Measurements from ENCODE around the gene APOL1.

The APOL1 gene

DNA sequence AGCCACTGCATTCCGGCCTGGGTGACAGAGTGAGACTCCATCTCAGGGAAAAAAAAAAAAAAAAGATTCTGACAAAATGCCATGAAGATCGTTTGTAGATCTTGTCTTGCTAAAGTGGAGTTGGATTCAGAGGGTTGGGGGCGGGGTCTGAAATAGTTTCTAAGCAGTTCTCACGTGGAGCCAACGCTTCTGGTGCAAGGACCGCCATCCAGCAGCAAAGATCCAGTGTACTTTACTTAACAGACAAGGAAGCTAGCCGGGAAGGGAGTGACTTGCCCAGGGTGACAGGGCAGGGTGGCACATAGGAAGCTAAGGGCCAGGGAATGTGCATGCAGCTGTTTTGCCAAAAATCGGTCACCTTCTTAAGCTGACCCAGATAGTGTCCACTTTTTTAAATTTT, 27.4 kb downstream of the APOL1 start:
- no peak for TF ChIP-seq EZH2phosphoT487 (IDR thresholded peaks at IDR 0.05; ENCODE audit: borderline replicate concordance)
- TF ChIP-seq, protein P1, sequence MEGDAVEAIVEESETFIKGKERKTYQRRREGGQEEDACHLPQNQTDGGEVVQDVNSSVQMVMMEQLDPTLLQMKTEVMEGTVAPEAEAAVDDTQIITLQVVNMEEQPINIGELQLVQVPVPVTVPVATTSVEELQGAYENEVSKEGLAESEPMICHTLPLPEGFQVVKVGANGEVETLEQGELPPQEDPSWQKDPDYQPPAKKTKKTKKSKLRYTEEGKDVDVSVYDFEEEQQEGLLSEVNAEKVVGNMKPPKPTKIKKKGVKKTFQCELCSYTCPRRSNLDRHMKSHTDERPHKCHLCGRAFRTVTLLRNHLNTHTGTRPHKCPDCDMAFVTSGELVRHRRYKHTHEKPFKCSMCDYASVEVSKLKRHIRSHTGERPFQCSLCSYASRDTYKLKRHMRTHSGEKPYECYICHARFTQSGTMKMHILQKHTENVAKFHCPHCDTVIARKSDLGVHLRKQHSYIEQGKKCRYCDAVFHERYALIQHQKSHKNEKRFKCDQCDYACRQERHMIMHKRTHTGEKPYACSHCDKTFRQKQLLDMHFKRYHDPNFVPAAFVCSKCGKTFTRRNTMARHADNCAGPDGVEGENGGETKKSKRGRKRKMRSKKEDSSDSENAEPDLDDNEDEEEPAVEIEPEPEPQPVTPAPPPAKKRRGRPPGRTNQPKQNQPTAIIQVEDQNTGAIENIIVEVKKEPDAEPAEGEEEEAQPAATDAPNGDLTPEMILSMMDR (conservative IDR thresholded peaks at IDR 0.05; ENCODE audit: low read length) = no peak
- peaks cover 2% of the 10 kb centered on the region for H4K20me1 ChIP-seq (ENCODE audit: insufficient read depth, low read length, poor library complexity, severe bottlenecking)

DNA sequence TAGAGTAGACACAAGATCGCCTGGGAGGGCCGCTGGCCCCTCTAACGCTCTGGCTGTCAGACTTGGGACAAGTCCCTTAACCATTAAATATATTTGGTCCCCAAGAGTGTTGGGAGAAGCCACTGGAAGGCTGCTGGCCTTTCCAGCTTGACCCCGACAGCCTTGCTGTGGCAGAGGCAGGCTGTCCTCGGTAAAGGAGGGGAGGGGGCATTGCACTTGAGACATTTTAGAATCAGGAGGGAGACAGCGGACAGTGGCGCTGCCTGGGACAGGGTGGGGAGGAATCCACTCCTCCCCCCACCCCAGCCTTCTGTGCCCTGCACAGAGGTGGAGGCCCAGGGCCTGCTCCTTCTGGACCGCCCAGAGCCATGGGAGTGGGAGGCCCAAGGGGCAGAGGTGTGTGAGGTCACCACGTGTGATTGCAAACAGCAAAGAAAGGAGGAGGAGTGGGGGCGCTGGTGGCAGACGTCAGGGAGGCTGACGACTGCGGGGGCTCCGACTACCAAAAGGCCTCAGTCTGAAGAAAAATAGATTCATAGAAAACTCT, 28.9 kb downstream of the APOL1 start:
- no peak overlapping the region for H3K9ac ChIP-seq (ENCODE audit: low read depth, low read length, poor library complexity, severe bottlenecking)
- no peaks in the 10 kb centered on the region for H3K27me3 ChIP-seq (ENCODE audit: insufficient read depth, low read length, poor library complexity, severe bottlenecking)
- TF ChIP-seq, protein P1 (conservative IDR thresholded peaks at IDR 0.05; ENCODE audit: low read length) = no peak
- no peak for TF ChIP-seq EZH2phosphoT487 (IDR thresholded peaks at IDR 0.05; ENCODE audit: borderline replicate concordance)
- no peak overlapping the region for H3K4me3 ChIP-seq (ENCODE audit: low read length, poor library complexity, severe bottlenecking)
- no peaks in the 10 kb centered on the region for H3K4me1 ChIP-seq (ENCODE audit: insufficient read depth, low read length, poor library complexity, severe bottlenecking)
- H3F3A ChIP-seq (ENCODE audit: low read depth) = peaks cover 4% of the 10 kb centered on the region; the same call in 1 of the 2 replicates
- no peaks in the 10 kb centered on the region for H3K9me2 ChIP-seq (replicated peaks; ENCODE audit: low read depth, low read length)
- H4K20me1 ChIP-seq (ENCODE audit: insufficient read depth, low read length, poor library complexity, severe bottlenecking) = peaks cover 2% of the 10 kb centered on the region
- no peak overlapping the region for H3K4me2 ChIP-seq (ENCODE audit: low read depth, low read length, poor library complexity, severe bottlenecking)
- H3K79me2 ChIP-seq (ENCODE audit: insufficient read depth, low read length) = no peaks in the 10 kb centered on the region
- H3K36me3 ChIP-seq (ENCODE audit: insufficient read depth, low read length) = peaks cover 59% of the 10 kb centered on the region
- H2AFZ ChIP-seq (ENCODE audit: low read length) = no peak overlapping the region
- H3K9me3 ChIP-seq (ENCODE audit: insufficient read depth, low read depth, low read length) = no peaks in the 10 kb centered on the region

More for the DNA sequence above, 27.4 kb downstream of the APOL1 start:
- Histone ChIP-seq H3K4me3 (ENCODE audit: low read length, poor library complexity, severe bottlenecking) (no peak overlapping the region), H3K9me3 (ENCODE audit: insufficient read depth, low read depth, low read length) (no peaks in the 10 kb centered on the region), H3F3A (ENCODE audit: low read depth) (peaks cover 4% of the 10 kb centered on the region; the same call in 1 of the 2 replicates), H3K27me3 (ENCODE audit: insufficient read depth, low read length, poor library complexity, severe bottlenecking) (no peaks in the 10 kb centered on the region), H2AFZ (ENCODE audit: low read length) (no peak overlapping the region), H3K4me2 (ENCODE audit: low read depth, low read length, poor library complexity, severe bottlenecking) (no peak overlapping the region), H3K9me2 (replicated peaks; ENCODE audit: low read depth, low read length) (no peaks in the 10 kb centered on the region), H3K4me1 (ENCODE audit: insufficient read depth, low read length, poor library complexity, severe bottlenecking) (no peaks in the 10 kb centered on the region), H3K79me2 (ENCODE audit: insufficient read depth, low read length) (no peaks in the 10 kb centered on the region), H3K36me3 (ENCODE audit: insufficient read depth, low read length) (peaks cover 45% of the 10 kb centered on the region), H3K9ac (ENCODE audit: low read depth, low read length, poor library complexity, severe bottlenecking) (no peak overlapping the region)

DNA sequence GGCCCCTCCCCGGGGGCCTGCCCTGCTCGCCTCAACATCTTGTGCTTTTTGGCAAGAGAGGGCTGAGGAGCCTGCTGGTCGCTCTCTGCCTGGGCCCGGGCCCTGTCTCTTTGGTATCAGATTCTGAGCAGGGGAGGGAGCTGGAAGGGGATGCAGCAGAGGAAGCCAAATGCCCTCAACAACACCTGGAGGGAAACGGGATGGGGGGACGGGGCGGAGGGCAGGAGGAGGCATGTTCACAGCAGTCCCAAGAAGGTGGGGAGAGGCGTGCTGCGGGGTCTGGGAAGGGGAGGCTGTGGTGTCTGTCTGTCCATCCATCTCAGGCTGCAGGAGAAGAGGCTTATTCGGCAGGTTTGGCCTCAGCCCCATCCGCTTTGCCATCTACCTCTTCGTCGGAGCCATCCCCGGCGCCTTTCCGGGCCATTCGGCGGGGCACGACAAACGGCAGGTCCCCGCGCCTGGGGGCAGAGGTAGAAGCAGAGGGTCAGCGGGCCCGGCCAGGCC, 29.4 kb downstream of the APOL1 start:
- H3K4me1 ChIP-seq (ENCODE audit: insufficient read depth, low read length, poor library complexity, severe bottlenecking) = no peaks in the 10 kb centered on the region
- peaks cover 2% of the 10 kb centered on the region for H4K20me1 ChIP-seq (ENCODE audit: insufficient read depth, low read length, poor library complexity, severe bottlenecking)
- H3K9me2 ChIP-seq (replicated peaks; ENCODE audit: low read depth, low read length) = no peaks in the 10 kb centered on the region
- H3K79me2 ChIP-seq (ENCODE audit: insufficient read depth, low read length) = no peaks in the 10 kb centered on the region
- peaks cover 65% of the 10 kb centered on the region for H3K36me3 ChIP-seq (ENCODE audit: insufficient read depth, low read length)
- H3F3A ChIP-seq (ENCODE audit: low read depth) = peaks cover 4% of the 10 kb centered on the region; the same call in 1 of the 2 replicates
- no peak overlapping the region for H3K4me2 ChIP-seq (ENCODE audit: low read depth, low read length, poor library complexity, severe bottlenecking)
- no peak for TF ChIP-seq EZH2phosphoT487 (IDR thresholded peaks at IDR 0.05; ENCODE audit: borderline replicate concordance)
- TF ChIP-seq, protein P1 (conservative IDR thresholded peaks at IDR 0.05; ENCODE audit: low read length) = no peak
- H2AFZ ChIP-seq (ENCODE audit: low read length) = no peak overlapping the region
- no peaks in the 10 kb centered on the region for H3K27me3 ChIP-seq (ENCODE audit: insufficient read depth, low read length, poor library complexity, severe bottlenecking)
- H3K4me3 ChIP-seq (ENCODE audit: low read length, poor library complexity, severe bottlenecking) = no peak overlapping the region
- no peaks in the 10 kb centered on the region for H3K9me3 ChIP-seq (ENCODE audit: insufficient read depth, low read depth, low read length)
- no peak overlapping the region for H3K9ac ChIP-seq (ENCODE audit: low read depth, low read length, poor library complexity, severe bottlenecking)
